GM12801 (cell line): Measurements from ENCODE around the gene ABCE1.

ENCODE experiments used
- CTCF ChIP-seq: IDR thresholded peaks from one replicate; pipeline ENCODE4 v1.5.1; 2011; ENCODE audit warnings: control low read depth; ENCODE audit not compliant: insufficient read length; ENCODE audit errors: extremely low read depth

ABCE1 gene

GRCh38 chr4:145132511-145133098 is 34.5 kb downstream of the ABCE1 start:
- TF ChIP-seq CTCF: no peak

DNA sequence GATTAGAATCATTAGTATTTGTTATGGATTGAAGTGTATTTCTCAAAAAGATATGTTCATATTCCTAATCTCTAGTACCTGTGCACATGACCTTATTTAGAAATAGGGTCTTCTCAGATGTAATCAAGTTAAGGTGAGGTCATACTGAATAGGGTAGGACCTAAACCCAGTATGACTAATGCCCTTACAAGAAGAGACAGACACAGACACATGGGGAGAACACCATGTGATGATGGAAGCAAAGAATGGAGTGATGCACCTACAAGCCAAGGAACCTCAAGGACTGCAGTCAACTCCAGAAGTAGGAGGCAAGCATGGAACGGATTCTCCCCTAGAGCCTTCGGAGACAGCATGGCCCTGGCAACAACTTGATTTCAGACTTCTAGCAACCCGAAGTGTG is 50.9 kb downstream of the ABCE1 start:
- TF ChIP-seq CTCF: no peak

- no peak for TF ChIP-seq CTCF
Observed at GRCh38 chr4:145153181-145153903, 55.2 kb downstream of the ABCE1 start.

- TF ChIP-seq CTCF: no peak
Observed at GRCh38 chr4:145153904-145154298, 55.8 kb downstream of the ABCE1 start.

- no peak for TF ChIP-seq CTCF
Observed at GRCh38 chr4:145154573-145154972, 56.5 kb downstream of the ABCE1 start.

- no peak for TF ChIP-seq CTCF
Observed at GRCh38 chr4:145155268-145155870, 57.3 kb downstream of the ABCE1 start.

DNA sequence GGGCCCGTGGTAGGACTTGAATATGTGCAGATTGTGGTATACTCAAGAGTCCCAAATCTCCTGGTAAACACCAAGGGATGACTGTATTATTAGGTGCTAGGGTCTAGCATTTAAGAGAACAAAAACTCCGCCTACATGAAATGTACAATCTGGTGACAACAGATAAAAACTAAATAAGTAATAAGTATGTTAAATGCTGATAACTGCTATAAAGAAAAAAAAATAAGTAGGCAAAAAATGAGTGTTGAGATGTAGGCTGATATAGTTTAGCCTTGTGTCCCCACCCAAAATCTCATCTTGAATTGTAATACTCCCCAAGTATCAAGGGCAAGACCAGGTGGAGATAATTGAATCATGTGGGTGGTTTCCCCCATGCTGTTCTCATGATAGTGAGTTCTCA is 58.9 kb downstream of the ABCE1 start:
- TF ChIP-seq CTCF: no peak
